Stomach (tissue), 9 donors: Measurements from ENCODE around the gene TNFAIP8L1. TPM values are rescaled to one million over a fixed set of nuclear protein-coding genes. Genes with fewer than 3 reads are reported as not detected.
A peak's percentile ranks its signal among the peaks of the same experiment; 100 is the strongest.

Experiments used
- DNase-seq, 2 donors: peaks; one replicate each; pipeline versions ENCODE4 v3.0.0 to v3.0.0-alpha.2; 2013 to 2019
- H3K27ac ChIP-seq, 5 donors: fragments of 200-600 bp in 4 of 5; sonication (generic) in 4 of 5; one replicate each; pipeline ENCODE4 v1.5.1; 2013 to 2019; ENCODE audit warnings: mild to moderate bottlenecking in 1 of 5, moderate library complexity in 1 of 5
- H3K27me3 ChIP-seq, 3 donors: fragments of 200-600 bp; sonication (generic); one replicate each; pipeline ENCODE4 v1.5.1; 2017 to 2019; ENCODE audit warnings: mixed run types in 1 of 3
- H3K36me3 ChIP-seq, 4 donors: fragments of 200-600 bp; sonication (generic); 1 replicate in 3 of 4; 2 replicates in 1 of 4; pipeline ENCODE4 v1.5.1; 2016 to 2019
- H3K4me1 ChIP-seq, 4 donors: fragments of 200-600 bp; sonication (generic); one replicate each; pipeline ENCODE4 v1.5.1; 2016 to 2019
- H3K4me3 ChIP-seq, 4 donors: fragments of 200-600 bp; sonication (generic) in 3 of 4; one replicate each; pipeline ENCODE4 v1.5.1; 2016 to 2019; ENCODE audit warnings: mild to moderate bottlenecking in 1 of 4
- H3K9me3 ChIP-seq, 4 donors: fragments of 200-600 bp; sonication (generic); one replicate each; pipeline ENCODE4 v1.5.1; 2016 to 2019
- EP300 ChIP-seq: sonication (generic); formaldehyde crosslinking; IDR thresholded peaks from one replicate; pipeline ENCODE4 v1.6.1; 2017; ENCODE audit warnings: antibody characterized with exemption
- POLR2A ChIP-seq, 4 donors: fragments of 450-650 bp; IDR thresholded peaks; one replicate each; pipeline ENCODE4 v1.6.1; 2016; ENCODE audit warnings: antibody characterized with exemption in 4 of 4, control low read depth in 2 of 4, mild to moderate bottlenecking in 1 of 4, moderate library complexity in 1 of 4
- POLR2AphosphoS5 ChIP-seq, 3 donors: sonication (generic); formaldehyde crosslinking; IDR thresholded peaks; one replicate each; pipeline ENCODE4 v1.6.1; 2016; ENCODE audit warnings: antibody characterized with exemption in 3 of 3
- WGBS, 5 donors: extraction: QIAGEN DNeasy Blood & Tissue Kit in 3 of 5; methylation state at CpG; one replicate each; pipeline versions ENCODE4 v1.1.5 to v1.1.7; 2013 to 2018; 5-methylcytosine and 5-hydroxymethylcytosine counted together
- intact Hi-C: fragments of 100-400 bp; cut with DNase I; formaldehyde crosslinking; loops from one replicate; pipeline ENCODE4 v1.15.1; 2023; ENCODE audit warnings: low total_unique reads
- polyA plus RNA-seq, 3 donors: library from polyadenylated mRNA; stranded (reverse); fragments of 200-250 nt; gene quantifications; one replicate each; pipeline ENCODE4 v1.2.3, GENCODE V29; 2013
- total RNA-seq, 5 donors: library from RNA; depleted of rRNA; stranded (reverse); fragments of >200 nt; gene quantifications; one replicate each; pipeline versions ENCODE4 v1.1.0 to v1.2.3, GENCODE V29; 2014 to 2016
- TF ChIP-seq, protein P1 (sequence below), 7 experiments: fragments of 450-650 bp in 4 of 7; fragments of 200-600 bp in 3 of 7; sonication (generic) in 3 of 7; IDR thresholded peaks; one replicate each; pipeline ENCODE4 v1.5.1; 2016 to 2019; ENCODE audit warnings: antibody characterized with exemption in 7 of 7, control low read depth in 2 of 7, mild to moderate bottlenecking in 1 of 7
- donor health status: healthy with polysubstance abuse.
- donor health status: Bipolar disorder and iron deficiency.
- donor health status: healthy.

The TNFAIP8L1 gene
- total and polyA plus RNA-seq, 8 donors: 5.3 to 43.4 (median 7.7) TPM

DNA sequence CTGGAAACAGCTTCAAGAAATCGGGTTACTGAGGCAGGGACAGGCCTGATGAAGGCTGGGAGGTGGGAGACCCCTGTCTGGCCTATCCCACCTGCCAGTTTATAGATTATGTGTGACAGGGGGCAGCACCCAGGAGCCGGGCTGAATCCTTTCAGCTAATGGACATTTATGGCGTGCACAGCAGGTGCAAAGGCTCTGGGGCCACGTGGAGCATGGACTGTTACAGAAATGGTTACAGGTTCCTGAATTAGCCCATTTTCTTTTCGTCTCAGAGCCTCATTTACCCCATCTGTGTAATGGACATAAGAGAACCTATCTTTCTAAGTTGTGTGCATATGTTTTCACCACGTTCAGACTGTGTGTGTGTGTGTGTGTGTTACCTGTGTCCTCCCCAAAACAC, 34.4 kb upstream of the TNFAIP8L1 start:
- Histone ChIP-seq H3K27ac (no peak overlapping the region), H3K9me3 (no peaks in the 10 kb centered on the region), H3K36me3 (no peaks in the 10 kb centered on the region), H3K4me1 (peaks cover 4 to 11% (median 8%) of the 10 kb centered on the region in 4 donors), H3K27me3 (peaks cover 0 to 60% (median 34%) of the 10 kb centered on the region in 3 donors), H3K4me3 (no peak overlapping the region)
- 47 to 73% (median 70%) methylated on average over 6 of the region's 6 CpGs for WGBS, 5 donors
- intact Hi-C loops: no loop called here
- no peak for DNase-seq
- TF ChIP-seq, protein P1, sequence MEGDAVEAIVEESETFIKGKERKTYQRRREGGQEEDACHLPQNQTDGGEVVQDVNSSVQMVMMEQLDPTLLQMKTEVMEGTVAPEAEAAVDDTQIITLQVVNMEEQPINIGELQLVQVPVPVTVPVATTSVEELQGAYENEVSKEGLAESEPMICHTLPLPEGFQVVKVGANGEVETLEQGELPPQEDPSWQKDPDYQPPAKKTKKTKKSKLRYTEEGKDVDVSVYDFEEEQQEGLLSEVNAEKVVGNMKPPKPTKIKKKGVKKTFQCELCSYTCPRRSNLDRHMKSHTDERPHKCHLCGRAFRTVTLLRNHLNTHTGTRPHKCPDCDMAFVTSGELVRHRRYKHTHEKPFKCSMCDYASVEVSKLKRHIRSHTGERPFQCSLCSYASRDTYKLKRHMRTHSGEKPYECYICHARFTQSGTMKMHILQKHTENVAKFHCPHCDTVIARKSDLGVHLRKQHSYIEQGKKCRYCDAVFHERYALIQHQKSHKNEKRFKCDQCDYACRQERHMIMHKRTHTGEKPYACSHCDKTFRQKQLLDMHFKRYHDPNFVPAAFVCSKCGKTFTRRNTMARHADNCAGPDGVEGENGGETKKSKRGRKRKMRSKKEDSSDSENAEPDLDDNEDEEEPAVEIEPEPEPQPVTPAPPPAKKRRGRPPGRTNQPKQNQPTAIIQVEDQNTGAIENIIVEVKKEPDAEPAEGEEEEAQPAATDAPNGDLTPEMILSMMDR (IDR thresholded peaks at IDR 0.05): no peak
- no peak for TF ChIP-seq EP300
- no peak for TF ChIP-seq POLR2AphosphoS5 (IDR thresholded peaks at IDR 0.05)
- TF ChIP-seq POLR2A (IDR thresholded peaks at IDR 0.05): no peak

DNA sequence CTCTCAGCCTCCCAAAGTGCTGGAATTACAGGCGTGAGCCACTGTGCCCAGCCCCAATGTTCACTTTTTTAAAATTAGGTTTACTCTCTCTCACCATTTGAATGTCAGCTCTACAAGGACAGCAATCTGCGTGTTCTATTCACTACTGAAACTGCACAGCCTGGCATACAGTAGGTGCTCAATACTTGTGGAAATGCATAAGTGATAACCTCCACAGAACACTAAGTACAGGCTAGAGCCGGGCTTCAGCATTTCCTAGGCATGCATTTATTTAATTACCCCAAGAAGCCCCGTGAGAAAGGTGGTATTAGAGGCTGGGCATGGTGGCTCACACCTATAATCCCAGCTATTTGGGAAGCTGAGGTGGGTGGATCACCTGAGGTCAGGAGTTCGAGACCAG, 33.1 kb upstream of the TNFAIP8L1 start:
- TF ChIP-seq POLR2A (IDR thresholded peaks at IDR 0.05) (no peak), EP300 (no peak), POLR2AphosphoS5 (IDR thresholded peaks at IDR 0.05) (no peak)
- TF ChIP-seq, protein P1 (IDR thresholded peaks at IDR 0.05): no peak
- H3K27ac ChIP-seq: no peak overlapping the region
- H3K9me3 ChIP-seq: no peaks in the 10 kb centered on the region
- peaks cover 0 to 60% (median 34%) of the 10 kb centered on the region in 3 donors for H3K27me3 ChIP-seq
- no peaks in the 10 kb centered on the region for H3K36me3 ChIP-seq
- no peak for DNase-seq
- H3K4me1 ChIP-seq: peaks cover 4 to 23% (median 13%) of the 10 kb centered on the region in 4 donors
- intact Hi-C loops: no loop called here
- no peak overlapping the region for H3K4me3 ChIP-seq
- 66 to 85% (median 75%) methylated on average over 5 of the region's 5 CpGs for WGBS, 5 donors

DNA sequence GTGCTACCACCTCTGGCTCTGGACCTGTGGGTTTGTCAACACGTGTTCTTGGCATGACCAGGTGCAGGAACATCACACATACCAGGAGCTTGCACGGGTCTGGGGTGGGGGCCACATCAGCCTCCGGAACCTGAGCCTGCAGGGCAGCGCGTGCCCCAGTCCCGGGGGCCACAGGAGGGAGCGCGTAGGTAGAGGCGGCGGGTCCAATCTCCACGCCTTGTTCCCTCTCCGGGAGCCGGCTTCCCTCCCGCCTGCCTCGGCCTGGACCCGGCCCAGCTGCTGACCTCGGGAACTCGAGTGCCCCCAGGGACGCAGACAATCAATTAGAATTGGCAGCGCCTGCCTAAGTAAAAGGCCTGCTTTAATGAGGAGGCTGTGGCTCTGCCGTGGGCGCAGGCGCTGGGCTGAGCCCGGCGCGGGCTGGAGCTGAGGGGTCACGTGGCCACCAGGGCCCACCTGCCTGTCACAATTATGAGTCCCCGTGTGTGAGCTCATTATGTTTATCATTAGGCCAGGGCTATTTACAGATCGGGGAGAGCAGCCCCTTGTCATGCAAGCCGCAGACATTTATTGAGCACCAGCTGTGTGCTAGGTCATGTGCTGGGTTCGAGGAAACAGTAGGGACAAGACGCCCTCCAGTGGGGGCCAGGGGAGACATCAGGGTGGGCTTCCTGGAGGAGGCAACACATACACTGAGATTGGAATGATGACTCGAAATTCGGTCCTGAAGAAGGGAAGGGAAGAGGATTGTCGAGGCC, 32.2 kb upstream of the TNFAIP8L1 start:
- peaks cover 4 to 24% (median 13%) of the 10 kb centered on the region in 4 donors for H3K4me1 ChIP-seq
- no peak overlapping the region for H3K27ac ChIP-seq
- intact Hi-C loops: no loop called here
- H3K36me3 ChIP-seq: no peaks in the 10 kb centered on the region
- no peaks in the 10 kb centered on the region for H3K9me3 ChIP-seq
- H3K4me3 ChIP-seq: no peak overlapping the region
- peak in 1 of 2 donors; percentile 87 for DNase-seq
- TF ChIP-seq EP300 (no peak), POLR2A (IDR thresholded peaks at IDR 0.05) (no peak), POLR2AphosphoS5 (IDR thresholded peaks at IDR 0.05) (no peak)
- TF ChIP-seq, protein P1 (IDR thresholded peaks at IDR 0.05): no peak
- WGBS, 5 donors: 12 to 47% (median 13%) methylated on average over 9 to 35 of the region's 35 CpGs
- peaks cover 0 to 59% (median 33%) of the 10 kb centered on the region in 3 donors for H3K27me3 ChIP-seq

DNA sequence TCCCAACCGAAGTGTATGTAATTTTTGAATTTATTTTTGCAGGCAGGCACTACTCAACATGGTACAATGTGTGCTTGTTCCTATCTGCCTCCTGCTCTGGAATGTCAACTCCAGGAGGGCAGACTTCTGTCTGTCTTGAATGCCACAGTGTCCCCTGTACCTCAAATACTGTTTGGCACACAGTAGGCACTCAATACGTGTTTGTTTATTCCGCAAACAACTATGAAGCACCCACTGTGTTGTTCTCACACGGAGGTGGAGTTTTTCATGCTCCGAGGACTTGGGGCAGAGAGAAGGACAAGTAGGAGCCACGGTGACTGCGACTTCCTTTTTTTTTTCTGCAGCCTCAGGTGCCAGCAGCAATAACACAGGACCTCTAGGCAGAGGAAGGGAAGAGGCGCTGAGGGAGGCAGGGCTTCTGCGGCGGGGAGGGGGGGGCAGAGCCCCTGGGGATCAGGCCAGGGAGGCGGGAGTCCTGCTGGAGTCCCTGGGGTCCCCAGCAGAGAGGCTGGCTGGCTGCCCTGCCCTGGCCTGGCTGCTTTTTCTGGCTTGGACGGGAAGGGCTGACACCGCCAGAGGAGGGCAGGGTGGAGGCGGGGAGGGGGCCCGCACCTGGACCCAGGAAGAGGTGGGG, 29.3 kb upstream of the TNFAIP8L1 start:
- Histone ChIP-seq H3K9me3 (no peaks in the 10 kb centered on the region), H3K36me3 (no peaks in the 10 kb centered on the region), H3K27ac (no peak overlapping the region), H3K27me3 (peaks cover 0 to 45% (median 33%) of the 10 kb centered on the region in 3 donors), H3K4me1 (peaks cover 4 to 24% (median 13%) of the 10 kb centered on the region in 4 donors), H3K4me3 (no peak overlapping the region)
- WGBS, 5 donors: 11 to 19% (median 13%) methylated on average over 12 to 15 of the region's 15 CpGs
- intact Hi-C loops: no loop called here
- DNase-seq: peak in 1 of 2 donors; percentile 45
- TF ChIP-seq POLR2AphosphoS5 (IDR thresholded peaks at IDR 0.05) (no peak), EP300 (no peak), POLR2A (IDR thresholded peaks at IDR 0.05) (no peak)
- TF ChIP-seq, protein P1 (IDR thresholded peaks at IDR 0.05): no peak
